Lung (tissue), 12 donors: ENCODE results near the gene NRBF2. TPM values are rescaled to one million over a fixed set of nuclear protein-coding genes. Genes with fewer than 3 reads are reported as not detected.

Experiments used
- ATAC-seq: fragments of 200-7000 bp; cut with Tn5 transposase; one replicate; pipeline ENCODE4 v1.9.1; 2020; ENCODE audit warnings: moderate number of reproducible peaks; ENCODE audit not compliant: insufficient read depth, low FRiP score
- DNase-seq, 3 donors: peaks; one replicate each; pipeline ENCODE4 v3.0.0-alpha.2; 2013 to 2017
- H3K27ac ChIP-seq, 2 donors: one replicate each; pipeline ENCODE4 v1.5.1; 2013; ENCODE audit warnings: mild to moderate bottlenecking in 2 of 2, moderate library complexity in 2 of 2, control low read depth in 1 of 2, inconsistent platforms in 1 of 2, low read depth in 1 of 2, low read length in 1 of 2
- H3K27me3 ChIP-seq, 3 donors: one replicate each; pipeline ENCODE4 v1.5.1; 2013; ENCODE audit warnings: low read length in 2 of 3; ENCODE audit not compliant: control insufficient read depth in 3 of 3, insufficient read depth in 3 of 3
- H3K36me3 ChIP-seq, 4 donors: one replicate each; pipeline ENCODE4 v1.5.1; 2013; ENCODE audit warnings: low read length in 4 of 4, mild to moderate bottlenecking in 1 of 4, moderate library complexity in 1 of 4; ENCODE audit not compliant: control insufficient read depth in 4 of 4, insufficient read depth in 4 of 4
- H3K4me1 ChIP-seq, 5 donors: one replicate each; pipeline ENCODE4 v1.5.1; 2013; ENCODE audit warnings: low read length in 5 of 5, mild to moderate bottlenecking in 2 of 5, moderate library complexity in 1 of 5; ENCODE audit not compliant: control insufficient read depth in 5 of 5, insufficient read depth in 5 of 5
- H3K4me3 ChIP-seq: one replicate; pipeline ENCODE4 v1.5.1; 2013; ENCODE audit warnings: mild to moderate bottlenecking, control low read depth, moderate library complexity
- H3K9ac ChIP-seq, 2 donors: one replicate each; pipeline ENCODE4 v1.5.1; 2013; ENCODE audit warnings: low read length in 2 of 2, control low read depth in 1 of 2; ENCODE audit not compliant: insufficient read depth in 1 of 2
- H3K9me3 ChIP-seq, 4 donors: one replicate each; pipeline ENCODE4 v1.5.1; 2013; ENCODE audit warnings: low read length in 3 of 4, mild to moderate bottlenecking in 1 of 4, moderate library complexity in 1 of 4; ENCODE audit not compliant: control insufficient read depth in 4 of 4, insufficient read depth in 3 of 4
- WGBS, 2 donors: extraction: QIAGEN DNeasy Blood & Tissue Kit; methylation state at CpG; one replicate each; pipeline ENCODE4 v1.1.7; 2013; 5-methylcytosine and 5-hydroxymethylcytosine counted together
- polyA plus RNA-seq, 2 donors: library from polyadenylated mRNA; stranded (reverse); fragments of 200-250 nt; gene quantifications; one replicate each; pipeline ENCODE4 v1.2.1, GENCODE V29; 2013
- total RNA-seq, 2 donors: library from RNA; depleted of rRNA in 1 of 2; stranded (reverse); fragments of >200 nt in 1 of 2; gene quantifications; one replicate each; pipeline ENCODE4 v1.2.1, GENCODE V29; 2014 to 2021
- TF ChIP-seq, protein P1 (sequence below): IDR thresholded peaks from 2 replicates; pipeline ENCODE4 v1.5.1; 2012; ENCODE audit warnings: mild to moderate bottlenecking; ENCODE audit errors: control extremely low read depth, extremely low read depth
- donor health status: control.
- donor health status: control.
- donor health status: Bipolar disorder and iron deficiency.
- donor health status: healthy.
- donor health status: DM: yes; HTN: yes; CAD: no.

Gene NRBF2
- total and polyA plus RNA-seq, 4 donors, result 11.2 to 25.1 (median 19.9) TPM

DNA sequence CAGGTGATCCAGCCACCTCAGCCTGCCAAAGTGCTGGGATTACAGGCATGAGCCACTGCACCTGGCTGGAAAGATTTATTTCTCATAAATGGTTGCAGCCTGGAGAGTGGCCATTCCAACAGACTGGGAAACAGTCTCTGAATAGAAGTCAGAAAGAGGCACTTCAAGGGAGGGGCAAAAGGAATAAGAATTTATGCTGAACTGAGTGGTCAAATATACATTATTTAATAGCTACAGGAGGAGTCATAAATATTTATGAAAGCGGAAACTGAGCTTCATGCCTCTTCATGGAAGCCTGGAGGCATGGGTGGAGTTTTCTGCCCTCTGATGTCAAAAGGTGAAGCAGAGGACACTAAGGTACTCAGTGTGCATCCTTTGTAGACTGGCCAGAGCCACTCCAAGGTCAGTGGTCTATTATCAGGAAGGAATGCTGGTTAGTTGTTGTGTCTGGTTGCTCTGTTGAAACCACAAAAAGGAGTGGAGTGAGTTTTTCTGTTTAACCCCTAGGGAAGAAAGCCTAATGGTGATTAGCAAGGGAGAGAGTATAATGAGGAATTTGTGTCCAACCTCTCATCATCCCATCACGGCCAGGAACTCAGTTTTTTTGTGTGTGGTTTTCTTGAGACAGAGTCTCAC lies 9.3 kb upstream of the NRBF2 start:
- TF ChIP-seq, protein P1, sequence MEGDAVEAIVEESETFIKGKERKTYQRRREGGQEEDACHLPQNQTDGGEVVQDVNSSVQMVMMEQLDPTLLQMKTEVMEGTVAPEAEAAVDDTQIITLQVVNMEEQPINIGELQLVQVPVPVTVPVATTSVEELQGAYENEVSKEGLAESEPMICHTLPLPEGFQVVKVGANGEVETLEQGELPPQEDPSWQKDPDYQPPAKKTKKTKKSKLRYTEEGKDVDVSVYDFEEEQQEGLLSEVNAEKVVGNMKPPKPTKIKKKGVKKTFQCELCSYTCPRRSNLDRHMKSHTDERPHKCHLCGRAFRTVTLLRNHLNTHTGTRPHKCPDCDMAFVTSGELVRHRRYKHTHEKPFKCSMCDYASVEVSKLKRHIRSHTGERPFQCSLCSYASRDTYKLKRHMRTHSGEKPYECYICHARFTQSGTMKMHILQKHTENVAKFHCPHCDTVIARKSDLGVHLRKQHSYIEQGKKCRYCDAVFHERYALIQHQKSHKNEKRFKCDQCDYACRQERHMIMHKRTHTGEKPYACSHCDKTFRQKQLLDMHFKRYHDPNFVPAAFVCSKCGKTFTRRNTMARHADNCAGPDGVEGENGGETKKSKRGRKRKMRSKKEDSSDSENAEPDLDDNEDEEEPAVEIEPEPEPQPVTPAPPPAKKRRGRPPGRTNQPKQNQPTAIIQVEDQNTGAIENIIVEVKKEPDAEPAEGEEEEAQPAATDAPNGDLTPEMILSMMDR, result no peak
- H3K27ac ChIP-seq, result no peak overlapping the region
- no peaks in the 10 kb centered on the region for H3K27me3 ChIP-seq
- H3K4me3 ChIP-seq, result no peak overlapping the region
- 88 to 89% methylated on average over 2 of the region's 2 CpGs for WGBS, 2 donors
- ATAC-seq (no peak), DNase-seq (no peak)
- no peak overlapping the region for H3K9ac ChIP-seq
- H3K9me3 ChIP-seq, result no peaks in the 10 kb centered on the region
- no peaks in the 10 kb centered on the region for H3K36me3 ChIP-seq
- peaks cover 0 to 13% (median 0%) of the 10 kb centered on the region in 5 donors for H3K4me1 ChIP-seq

- DNase-seq, result no peak
- ATAC-seq, result no peak
- H3K9ac ChIP-seq, result no peak overlapping the region
- H3K27me3 ChIP-seq, result no peaks in the 10 kb centered on the region
- H3K27ac ChIP-seq, result no peak overlapping the region
- H3K4me1 ChIP-seq, result peaks cover 0 to 9% (median 0%) of the 10 kb centered on the region in 5 donors
- H3K36me3 ChIP-seq, result no peaks in the 10 kb centered on the region
- TF ChIP-seq, protein P1, result no peak
- H3K4me3 ChIP-seq, result no peak overlapping the region
- 70 to 82% methylated on average over 2 of the region's 2 CpGs for WGBS, 2 donors
- H3K9me3 ChIP-seq, result no peaks in the 10 kb centered on the region
Measured at GRCh38 chr10:63125459-63125858, 7.7 kb upstream of the NRBF2 start.

DNA sequence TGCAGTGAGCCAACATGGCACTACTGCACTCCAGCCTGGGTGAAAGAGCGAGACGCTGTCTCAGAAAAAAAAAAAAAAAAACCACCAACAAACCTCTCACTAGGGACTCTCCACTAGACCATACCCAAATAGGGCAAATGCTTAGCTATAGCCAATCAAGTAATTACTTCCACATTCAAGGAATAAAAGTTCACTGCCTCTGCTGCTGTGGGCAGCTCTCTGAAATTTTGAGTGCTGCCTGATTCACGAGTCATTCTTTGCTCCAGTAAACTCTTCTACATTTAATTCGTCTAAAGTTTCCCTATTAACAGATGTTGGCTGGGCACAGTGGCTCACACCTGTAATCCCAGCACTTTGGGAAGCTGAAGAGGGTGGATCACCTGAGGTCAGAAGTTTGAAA lies 4.7 kb upstream of the NRBF2 start:
- H3K9ac ChIP-seq, result no peak overlapping the region
- H3K36me3 ChIP-seq, result no peaks in the 10 kb centered on the region
- no peak overlapping the region for H3K4me3 ChIP-seq
- no peaks in the 10 kb centered on the region for H3K27me3 ChIP-seq
- DNase-seq (no peak), ATAC-seq (no peak)
- TF ChIP-seq, protein P1, result no peak
- no peak overlapping the region for H3K27ac ChIP-seq
- WGBS, 2 donors, result 74 to 84% methylated on average over 4 of the region's 4 CpGs
- no peaks in the 10 kb centered on the region for H3K4me1 ChIP-seq
- no peaks in the 10 kb centered on the region for H3K9me3 ChIP-seq

- WGBS, 2 donors, result 82 to 92% methylated on average over 6 of the region's 6 CpGs
- Histone ChIP-seq H3K9ac (no peak overlapping the region), H3K9me3 (no peaks in the 10 kb centered on the region)
Measured at GRCh38 chr10:63129888-63130287, 3.2 kb upstream of the NRBF2 start.

More at GRCh38 chr10:63129888-63130287, 3.2 kb upstream of the NRBF2 start:
- peaks cover 0 to 10% (median 7%) of the 10 kb centered on the region in 5 donors for H3K4me1 ChIP-seq
- TF ChIP-seq, protein P1, result no peak
- H3K4me3 ChIP-seq, result no peak overlapping the region
- no peaks in the 10 kb centered on the region for H3K36me3 ChIP-seq
- H3K27ac ChIP-seq, result no peak overlapping the region
- ATAC-seq (no peak), DNase-seq (no peak)
- no peaks in the 10 kb centered on the region for H3K27me3 ChIP-seq
